SK-N-SH treated with all-trans-retinoic acid at 6 μM for 48 hours (cell line): ENCODE results near the gene CLDN18.

Source experiments
- ATAC-seq: fragments of 200-7000 bp; cut with Tn5 transposase; 3 replicates; pipeline ENCODE4 v1.9.1; 2020; ENCODE audit warnings: mild to moderate bottlenecking, moderate library complexity
- ARNTL ChIP-seq: fragments of 450-650 bp; formaldehyde crosslinking; IDR thresholded peaks from 2 replicates; pipeline ENCODE4 v1.5.0; 2020; ENCODE audit warnings: low read depth, mild to moderate bottlenecking, moderate library complexity, borderline replicate concordance
- BACH2 ChIP-seq: fragments of 250-450 bp; sonication (Bioruptor Pico); IDR thresholded peaks from 2 replicates; pipeline ENCODE4 v1.9.0; 2021; ENCODE audit warnings: mild to moderate bottlenecking, borderline replicate concordance
- CREB5 ChIP-seq: fragments of 250-450 bp; sonication (Bioruptor Pico); IDR thresholded peaks from 2 replicates; pipeline ENCODE4 v1.5.1; 2020; ENCODE audit warnings: low read depth, mild to moderate bottlenecking, moderate library complexity
- CSDC2 ChIP-seq: fragments of 250-450 bp; sonication (Bioruptor Pico); IDR thresholded peaks from 2 replicates; pipeline ENCODE4 v1.5.0; 2020; ENCODE audit warnings: mild to moderate bottlenecking, moderate library complexity
- ESRRG ChIP-seq: fragments of 250-450 bp; sonication (Bioruptor Pico); IDR thresholded peaks from 2 replicates; pipeline ENCODE4 v1.6.1; 2021; ENCODE audit warnings: mild to moderate bottlenecking
- GLIS3 ChIP-seq: fragments of 250-450 bp; sonication (Bioruptor Pico); IDR thresholded peaks from 2 replicates; pipeline ENCODE4 v1.5.0; 2020; ENCODE audit warnings: mild to moderate bottlenecking, moderate library complexity
- ISL1 ChIP-seq: fragments of 250-450 bp; sonication (Bioruptor Pico); IDR thresholded peaks from 2 replicates; pipeline ENCODE4 v2.1.2; 2022; ENCODE audit warnings: mild to moderate bottlenecking, moderate library complexity
- OSR1 ChIP-seq: fragments of 250-450 bp; sonication (Bioruptor Pico); IDR thresholded peaks from 2 replicates; pipeline ENCODE4 v1.8.0; 2022; ENCODE audit warnings: moderate library complexity, mild to moderate bottlenecking, inconsistent platforms
- PPARA ChIP-seq: fragments of 250-450 bp; sonication (Bioruptor Pico); IDR thresholded peaks from 2 replicates; pipeline ENCODE4 v1.5.0; 2020; ENCODE audit warnings: mild to moderate bottlenecking, borderline replicate concordance
- RARB ChIP-seq: fragments of 250-450 bp; sonication (Bioruptor Pico); IDR thresholded peaks from 2 replicates; pipeline ENCODE4 v1.8.0; 2021; ENCODE audit warnings: mild to moderate bottlenecking, moderate library complexity
- SNAI2 ChIP-seq: fragments of 250-450 bp; sonication (Bioruptor Pico); IDR thresholded peaks from 2 replicates; pipeline ENCODE4 v1.5.0; 2020; ENCODE audit warnings: mild to moderate bottlenecking, moderate library complexity
- TCF4 ChIP-seq: fragments of 250-450 bp; sonication (Bioruptor Pico); IDR thresholded peaks from 2 replicates; pipeline ENCODE4 v1.8.0; 2021; ENCODE audit warnings: mild to moderate bottlenecking, moderate library complexity, borderline replicate concordance
- TOX ChIP-seq: fragments of 250-450 bp; sonication (Bioruptor Pico); IDR thresholded peaks from 2 replicates; pipeline ENCODE4 v1.8.0; 2021; ENCODE audit warnings: mild to moderate bottlenecking, moderate library complexity, borderline replicate concordance
- ZC3H10 ChIP-seq: fragments of 250-450 bp; sonication (Bioruptor Pico); IDR thresholded peaks from 2 replicates; pipeline ENCODE4 v1.5.1; 2021; ENCODE audit warnings: mild to moderate bottlenecking, moderate library complexity
- ZFP3 ChIP-seq: fragments of 250-450 bp; sonication (Bioruptor Pico); IDR thresholded peaks from 2 replicates; pipeline ENCODE4 v1.5.0; 2020; ENCODE audit warnings: mild to moderate bottlenecking, moderate library complexity
- ZFP30 ChIP-seq: fragments of 450-650 bp; formaldehyde crosslinking; IDR thresholded peaks from 2 replicates; pipeline ENCODE4 v1.5.0; 2022; ENCODE audit warnings: mild to moderate bottlenecking, moderate library complexity
- ZNF565 ChIP-seq: fragments of 450-650 bp; formaldehyde crosslinking; conservative IDR thresholded peaks from 2 replicates; pipeline ENCODE4 v1.5.0; 2020; ENCODE audit warnings: low read depth, mild to moderate bottlenecking, moderate library complexity
- ZNF8 ChIP-seq: fragments of 450-650 bp; formaldehyde crosslinking; IDR thresholded peaks from 2 replicates; pipeline ENCODE4 v1.5.0; 2020; ENCODE audit warnings: mild to moderate bottlenecking, moderate library complexity
- TF ChIP-seq, protein P1 (sequence below): fragments of 250-450 bp; sonication (Bioruptor Pico); IDR thresholded peaks from 2 replicates; pipeline ENCODE4 v1.8.0; 2021; ENCODE audit warnings: low read depth, mild to moderate bottlenecking, moderate library complexity, borderline replicate concordance
- TF ChIP-seq, protein P2 (sequence below): fragments of 250-450 bp; sonication (Bioruptor Pico); IDR thresholded peaks from 2 replicates; pipeline ENCODE4 v1.5.0; 2020; ENCODE audit warnings: mild to moderate bottlenecking, moderate library complexity
- TF ChIP-seq, protein P3 (sequence below): fragments of 250-450 bp; sonication (Bioruptor Pico); IDR thresholded peaks from 2 replicates; pipeline ENCODE4 v1.5.1; 2021; ENCODE audit warnings: mild to moderate bottlenecking, moderate library complexity

CLDN18 gene

DNA sequence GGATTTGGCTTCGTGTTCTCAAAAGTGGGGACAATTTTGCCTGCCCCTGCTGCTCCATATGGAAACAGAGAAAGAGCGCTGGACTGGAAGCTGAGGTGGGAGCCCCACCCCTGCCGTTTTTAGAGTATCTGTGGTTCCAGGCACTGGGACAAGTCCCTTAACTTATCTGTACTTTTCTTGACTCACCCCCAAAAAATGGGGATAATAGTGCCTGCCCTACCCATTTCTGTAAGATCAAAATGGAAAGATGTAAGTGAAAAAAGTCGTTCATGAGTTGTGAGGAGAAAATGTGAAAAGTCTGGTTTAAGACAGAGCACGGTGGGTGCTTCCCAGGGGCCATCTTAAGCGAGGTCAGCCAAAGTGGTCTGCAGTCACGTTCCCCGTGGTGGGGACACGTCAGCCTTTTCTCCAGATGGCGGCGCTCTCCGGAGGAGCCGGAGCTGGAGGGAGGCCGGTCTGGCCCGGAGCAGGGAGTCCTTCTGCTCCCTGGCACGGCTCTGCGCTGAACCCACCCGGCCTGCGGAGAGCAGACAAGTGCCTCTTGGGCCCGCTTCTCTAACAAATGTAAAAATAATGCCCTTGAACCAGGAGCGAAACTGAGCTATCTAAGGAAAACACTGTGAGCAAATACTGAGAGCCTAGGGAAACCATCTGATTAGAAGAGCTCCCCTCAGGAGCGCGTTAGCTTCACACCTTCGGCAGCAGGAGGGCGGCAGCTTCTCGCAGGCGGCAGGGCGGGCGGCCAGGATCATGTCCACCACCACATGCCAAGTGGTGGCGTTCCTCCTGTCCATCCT is at the start of gene CLDN18:
Gene CLDN18, plus strand, starts transcription at position 690 of the 797 bp plus-strand sequence. Its CDS starts 61 bp downstream, at position 751.
- TF ChIP-seq RARB, result no peak
- TF ChIP-seq GLIS3 (CRISPR knock-in tag), result no peak
- no peak for ATAC-seq

DNA sequence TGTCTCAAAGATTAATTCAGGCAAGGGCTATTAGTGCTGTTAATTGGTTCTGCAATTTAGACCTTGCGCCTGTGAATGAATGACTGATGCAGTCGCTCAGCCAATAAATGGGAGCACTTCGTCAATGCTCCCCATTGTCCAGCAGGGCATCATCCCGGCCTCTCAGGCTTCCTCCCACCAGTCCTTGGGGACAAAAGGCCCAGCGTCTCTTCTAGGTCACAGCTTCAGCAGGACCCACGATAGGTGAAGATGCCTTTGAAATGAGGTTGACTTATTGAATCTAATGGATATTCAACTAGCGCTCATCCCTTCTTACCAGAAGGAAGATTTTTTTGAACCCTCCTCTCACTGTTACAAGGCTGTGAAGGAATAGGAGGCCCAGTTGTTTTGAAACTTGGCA is 47.7 kb upstream of the CLDN18 start:
- ATAC-seq, result no peak
- TF ChIP-seq, protein P1, sequence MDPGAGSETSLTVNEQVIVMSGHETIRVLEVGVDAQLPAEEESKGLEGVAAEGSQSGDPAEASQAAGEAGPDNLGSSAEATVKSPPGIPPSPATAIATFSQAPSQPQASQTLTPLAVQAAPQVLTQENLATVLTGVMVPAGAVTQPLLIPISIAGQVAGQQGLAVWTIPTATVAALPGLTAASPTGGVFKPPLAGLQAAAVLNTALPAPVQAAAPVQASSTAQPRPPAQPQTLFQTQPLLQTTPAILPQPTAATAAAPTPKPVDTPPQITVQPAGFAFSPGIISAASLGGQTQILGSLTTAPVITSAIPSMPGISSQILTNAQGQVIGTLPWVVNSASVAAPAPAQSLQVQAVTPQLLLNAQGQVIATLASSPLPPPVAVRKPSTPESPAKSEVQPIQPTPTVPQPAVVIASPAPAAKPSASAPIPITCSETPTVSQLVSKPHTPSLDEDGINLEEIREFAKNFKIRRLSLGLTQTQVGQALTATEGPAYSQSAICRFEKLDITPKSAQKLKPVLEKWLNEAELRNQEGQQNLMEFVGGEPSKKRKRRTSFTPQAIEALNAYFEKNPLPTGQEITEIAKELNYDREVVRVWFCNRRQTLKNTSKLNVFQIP (CRISPR knock-in tag), result no peak
- TF ChIP-seq CSDC2 (CRISPR knock-in tag) (no peak), ZNF8 (no peak), ZNF565 (CRISPR knock-in tag) (no peak), ARNTL (CRISPR knock-in tag) (no peak), ISL1 (CRISPR knock-in tag) (no peak), TCF4 (CRISPR knock-in tag) (no peak), ZFP30 (CRISPR knock-in tag) (no peak)
- TF ChIP-seq, protein P2, sequence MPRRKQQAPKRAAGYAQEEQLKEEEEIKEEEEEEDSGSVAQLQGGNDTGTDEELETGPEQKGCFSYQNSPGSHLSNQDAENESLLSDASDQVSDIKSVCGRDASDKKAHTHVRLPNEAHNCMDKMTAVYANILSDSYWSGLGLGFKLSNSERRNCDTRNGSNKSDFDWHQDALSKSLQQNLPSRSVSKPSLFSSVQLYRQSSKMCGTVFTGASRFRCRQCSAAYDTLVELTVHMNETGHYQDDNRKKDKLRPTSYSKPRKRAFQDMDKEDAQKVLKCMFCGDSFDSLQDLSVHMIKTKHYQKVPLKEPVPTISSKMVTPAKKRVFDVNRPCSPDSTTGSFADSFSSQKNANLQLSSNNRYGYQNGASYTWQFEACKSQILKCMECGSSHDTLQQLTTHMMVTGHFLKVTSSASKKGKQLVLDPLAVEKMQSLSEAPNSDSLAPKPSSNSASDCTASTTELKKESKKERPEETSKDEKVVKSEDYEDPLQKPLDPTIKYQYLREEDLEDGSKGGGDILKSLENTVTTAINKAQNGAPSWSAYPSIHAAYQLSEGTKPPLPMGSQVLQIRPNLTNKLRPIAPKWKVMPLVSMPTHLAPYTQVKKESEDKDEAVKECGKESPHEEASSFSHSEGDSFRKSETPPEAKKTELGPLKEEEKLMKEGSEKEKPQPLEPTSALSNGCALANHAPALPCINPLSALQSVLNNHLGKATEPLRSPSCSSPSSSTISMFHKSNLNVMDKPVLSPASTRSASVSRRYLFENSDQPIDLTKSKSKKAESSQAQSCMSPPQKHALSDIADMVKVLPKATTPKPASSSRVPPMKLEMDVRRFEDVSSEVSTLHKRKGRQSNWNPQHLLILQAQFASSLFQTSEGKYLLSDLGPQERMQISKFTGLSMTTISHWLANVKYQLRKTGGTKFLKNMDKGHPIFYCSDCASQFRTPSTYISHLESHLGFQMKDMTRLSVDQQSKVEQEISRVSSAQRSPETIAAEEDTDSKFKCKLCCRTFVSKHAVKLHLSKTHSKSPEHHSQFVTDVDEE (CRISPR knock-in tag), result no peak

GRCh38 chr3:137963463-137963862 is 46.5 kb upstream of the CLDN18 start:
- ATAC-seq, result no peak

DNA sequence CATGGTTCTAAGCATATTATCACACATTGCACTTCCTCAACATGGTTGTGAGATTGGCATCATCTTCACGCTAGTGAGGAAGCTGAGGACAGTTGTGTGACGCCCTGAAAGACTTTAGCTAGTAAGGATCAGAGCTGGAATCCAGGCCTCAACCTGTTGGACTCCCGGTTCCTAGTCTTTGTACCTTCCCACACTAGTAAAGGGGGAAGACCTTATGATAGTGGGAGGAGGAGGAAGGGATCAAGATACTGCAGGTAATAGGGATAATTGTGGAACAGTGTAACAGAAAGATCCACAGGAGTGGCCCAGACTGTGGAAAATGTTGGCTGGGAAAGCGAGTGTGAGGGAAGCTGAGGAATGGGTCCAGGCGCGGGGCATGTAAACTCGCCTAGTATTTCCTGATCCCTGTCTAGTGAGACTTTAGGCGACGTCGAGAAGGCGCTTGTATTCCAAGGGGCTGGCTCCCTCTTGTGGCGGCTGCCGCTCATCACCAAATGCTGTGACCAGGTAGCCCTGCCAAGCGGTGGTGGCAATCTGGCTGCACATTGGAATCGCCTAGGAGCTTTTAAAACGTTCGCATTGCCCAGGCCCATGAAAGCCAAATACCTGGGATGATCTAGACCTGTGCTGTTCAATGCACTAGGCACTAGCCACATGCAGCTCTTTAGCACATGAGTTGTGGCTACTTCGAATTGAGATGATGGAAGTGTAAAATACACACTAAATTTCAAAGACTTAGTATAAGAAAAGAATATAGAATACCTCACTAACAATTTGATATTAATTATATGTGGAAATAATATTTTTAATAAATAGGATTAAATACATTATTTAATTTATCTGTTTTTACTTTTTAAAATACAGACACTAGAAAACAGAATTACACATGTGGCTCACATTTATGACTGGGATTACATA is 38.8 kb upstream of the CLDN18 start:
- ATAC-seq, result peak; percentile 100
- TF ChIP-seq, protein P3, sequence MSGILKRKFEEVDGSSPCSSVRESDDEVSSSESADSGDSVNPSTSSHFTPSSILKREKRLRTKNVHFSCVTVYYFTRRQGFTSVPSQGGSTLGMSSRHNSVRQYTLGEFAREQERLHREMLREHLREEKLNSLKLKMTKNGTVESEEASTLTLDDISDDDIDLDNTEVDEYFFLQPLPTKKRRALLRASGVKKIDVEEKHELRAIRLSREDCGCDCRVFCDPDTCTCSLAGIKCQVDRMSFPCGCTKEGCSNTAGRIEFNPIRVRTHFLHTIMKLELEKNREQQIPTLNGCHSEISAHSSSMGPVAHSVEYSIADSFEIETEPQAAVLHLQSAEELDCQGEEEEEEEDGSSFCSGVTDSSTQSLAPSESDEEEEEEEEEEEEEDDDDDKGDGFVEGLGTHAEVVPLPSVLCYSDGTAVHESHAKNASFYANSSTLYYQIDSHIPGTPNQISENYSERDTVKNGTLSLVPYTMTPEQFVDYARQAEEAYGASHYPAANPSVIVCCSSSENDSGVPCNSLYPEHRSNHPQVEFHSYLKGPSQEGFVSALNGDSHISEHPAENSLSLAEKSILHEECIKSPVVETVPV (CRISPR knock-in tag), result no peak
- TF ChIP-seq ARNTL (CRISPR knock-in tag) (no peak), RARB (no peak), PPARA (CRISPR knock-in tag) (no peak), ZC3H10 (CRISPR knock-in tag) (no peak), TCF4 (CRISPR knock-in tag) (no peak), SNAI2 (CRISPR knock-in tag) (no peak), ESRRG (CRISPR knock-in tag) (no peak), ISL1 (CRISPR knock-in tag) (no peak), ZNF8 (no peak), TOX (no peak), CSDC2 (CRISPR knock-in tag) (no peak)
- TF ChIP-seq, protein P1 (CRISPR knock-in tag), result no peak

More at GRCh38 chr3:137963463-137963862, 46.5 kb upstream of the CLDN18 start:
- no peak for TF ChIP-seq ZC3H10 (CRISPR knock-in tag)
- no peak for TF ChIP-seq CSDC2 (CRISPR knock-in tag)
- no peak for TF ChIP-seq OSR1 (CRISPR knock-in tag)
- no peak for TF ChIP-seq ARNTL (CRISPR knock-in tag)
- TF ChIP-seq, protein P1 (CRISPR knock-in tag), result no peak
- TF ChIP-seq BACH2 (CRISPR knock-in tag), result no peak
- TF ChIP-seq ESRRG (CRISPR knock-in tag), result no peak
- no peak for TF ChIP-seq ZFP3
- TF ChIP-seq RARB, result no peak
- TF ChIP-seq PPARA (CRISPR knock-in tag), result no peak
- TF ChIP-seq CREB5, result no peak
